Immature natural killer cell (primary cell): ENCODE data around the gene WDPCP. TPM values are rescaled to one million over a fixed set of nuclear protein-coding genes. Genes with fewer than 3 reads are reported as not detected.
"Not testable (repeated sequence)": the region's sequence is repeated elsewhere in the genome, so short reads cannot be mapped to it uniquely, and the experiment has no call there.

ENCODE experiments used
- DNase-seq, 3 donors: peaks; one replicate each; pipeline ENCODE4 v3.0.0; 2022; ENCODE audit warnings: mixed read lengths in 1 of 3
- H3K27ac Mint-ChIP-seq, 6 donors: one replicate each; pipeline ENCODE4 v1.8.0; 2020; ENCODE audit warnings: mixed read lengths in 6 of 6, mild to moderate bottlenecking in 5 of 6, inconsistent platforms in 4 of 6, moderate library complexity in 3 of 6
- H3K27me3 Mint-ChIP-seq, 3 donors: one replicate each; pipeline ENCODE4 v1.8.0; 2020 to 2021; ENCODE audit warnings: low read depth in 3 of 3, mild to moderate bottlenecking in 3 of 3, mixed read lengths in 3 of 3, moderate library complexity in 3 of 3, inconsistent platforms in 1 of 3
- H3K36me3 Mint-ChIP-seq, 3 donors: one replicate each; pipeline ENCODE4 v1.8.0; 2020; ENCODE audit warnings: mixed read lengths in 3 of 3, inconsistent platforms in 2 of 3, mild to moderate bottlenecking in 2 of 3
- H3K4me1 Mint-ChIP-seq, 2 donors: one replicate each; pipeline ENCODE4 v1.8.0; 2020; ENCODE audit warnings: inconsistent platforms in 2 of 2, mild to moderate bottlenecking in 2 of 2, mixed read lengths in 2 of 2, moderate library complexity in 1 of 2
- H3K4me3 Mint-ChIP-seq, 5 donors: one replicate each; pipeline ENCODE4 v1.8.0; 2020; ENCODE audit warnings: mild to moderate bottlenecking in 5 of 5, mixed read lengths in 5 of 5, inconsistent platforms in 3 of 5, moderate library complexity in 3 of 5
- H3K9me3 Mint-ChIP-seq, 6 donors: one replicate each; pipeline ENCODE4 v1.8.0; 2020; ENCODE audit warnings: mild to moderate bottlenecking in 6 of 6, mixed read lengths in 6 of 6, inconsistent platforms in 4 of 6, moderate library complexity in 3 of 6
- polyA plus RNA-seq, 3 donors: library from polyadenylated mRNA; unstranded; fragments of 300-500 nt; fragmentation: Illumina TruSeq; gene quantifications; one replicate each; pipeline ENCODE4 v1.2.3, GENCODE V29; 2021

The WDPCP gene
- polyA plus RNA-seq, 3 donors from 2014 or later = 4.3 to 7.7 (median 5.6) TPM

- no peak for DNase-seq
- H3K4me3 Mint-ChIP-seq = no peak overlapping the region
- no peaks in the 10 kb centered on the region for H3K4me1 Mint-ChIP-seq
- peaks cover 20 to 43% (median 32%) of the 10 kb centered on the region in 6 donors for H3K9me3 Mint-ChIP-seq
- H3K36me3 Mint-ChIP-seq = peaks cover 27 to 39% (median 32%) of the 10 kb centered on the region in 3 donors
- H3K27ac Mint-ChIP-seq = no peak overlapping the region
- H3K27me3 Mint-ChIP-seq = peaks cover 0 to 2% (median 0%) of the 10 kb centered on the region in 3 donors
These were observed 244.7 kb downstream of the WDPCP start for GRCh38 chr2:63343397-63344109.

GRCh38 chr2:63340443-63340842 is 247.8 kb downstream of the WDPCP start:
- Mint-ChIP-seq H3K27ac (no peak overlapping the region), H3K36me3 (peaks cover 28 to 34% (median 30%) of the 10 kb centered on the region in 3 donors), H3K4me1 (no peaks in the 10 kb centered on the region), H3K27me3 (peaks cover 0 to 3% (median 2%) of the 10 kb centered on the region in 3 donors), H3K4me3 (no peak overlapping the region), H3K9me3 (peaks cover 24 to 47% (median 36%) of the 10 kb centered on the region in 6 donors)
- no peak for DNase-seq

- Mint-ChIP-seq H3K9me3 (peaks cover 0 to 13% (median 5%) of the 10 kb centered on the region in 6 donors), H3K4me3 (no peak overlapping the region), H3K36me3 (peaks cover 4 to 13% (median 11%) of the 10 kb centered on the region in 3 donors)
These were observed 253.4 kb downstream of the WDPCP start for GRCh38 chr2:63334910-63335309.

GRCh38 chr2:63326473-63326872 is 261.8 kb downstream of the WDPCP start:
- H3K4me1 Mint-ChIP-seq = no peaks in the 10 kb centered on the region
- H3K36me3 Mint-ChIP-seq = peaks cover 18 to 34% (median 21%) of the 10 kb centered on the region in 3 donors
- peaks cover 0 to 6% (median 1%) of the 10 kb centered on the region in 6 donors for H3K9me3 Mint-ChIP-seq
- H3K27me3 Mint-ChIP-seq = peaks cover 0 to 3% (median 2%) of the 10 kb centered on the region in 3 donors
- H3K4me3 Mint-ChIP-seq = no peak overlapping the region
- no peak for DNase-seq
- no peak overlapping the region for H3K27ac Mint-ChIP-seq

More at GRCh38 chr2:63334910-63335309, 253.4 kb downstream of the WDPCP start:
- Mint-ChIP-seq H3K4me1 (no peaks in the 10 kb centered on the region), H3K27ac (no peak overlapping the region), H3K27me3 (peaks cover 0 to 3% (median 0%) of the 10 kb centered on the region in 3 donors)
- DNase-seq = no peak

- not testable (repeated sequence) for H3K4me3 Mint-ChIP-seq, DNase-seq, H3K4me1 Mint-ChIP-seq, H3K27ac Mint-ChIP-seq, H3K27me3 Mint-ChIP-seq, H3K9me3 Mint-ChIP-seq
- H3K36me3 Mint-ChIP-seq = peaks cover 16 to 26% (median 20%) of the 10 kb centered on the region in 3 donors
These were observed 264.6 kb downstream of the WDPCP start for GRCh38 chr2:63323662-63324061.

GRCh38 chr2:63321973-63322372 is 266.3 kb downstream of the WDPCP start:
- not testable (repeated sequence) for H3K4me3 Mint-ChIP-seq, H3K27ac Mint-ChIP-seq, DNase-seq, H3K4me1 Mint-ChIP-seq, H3K27me3 Mint-ChIP-seq, H3K9me3 Mint-ChIP-seq
- peaks cover 11 to 26% (median 13%) of the 10 kb centered on the region in 3 donors for H3K36me3 Mint-ChIP-seq

- peaks cover 0 to 7% (median 2%) of the 10 kb centered on the region in 6 donors for H3K9me3 Mint-ChIP-seq
These were observed 267.6 kb downstream of the WDPCP start for GRCh38 chr2:63320669-63321068.

GRCh38 chr2:63310614-63311013 is 277.7 kb downstream of the WDPCP start:
- Mint-ChIP-seq H3K27me3 (peaks cover 0 to 2% (median 2%) of the 10 kb centered on the region in 3 donors), H3K36me3 (peaks cover 48 to 62% (median 57%) of the 10 kb centered on the region in 3 donors), H3K27ac (no peak overlapping the region), H3K4me3 (no peak overlapping the region), H3K4me1 (no peaks in the 10 kb centered on the region), H3K9me3 (peaks cover 8 to 38% (median 20%) of the 10 kb centered on the region in 6 donors)
- DNase-seq = no peak

More at GRCh38 chr2:63320669-63321068, 267.6 kb downstream of the WDPCP start:
- peaks cover 6 to 16% (median 13%) of the 10 kb centered on the region in 3 donors for H3K36me3 Mint-ChIP-seq
- H3K27ac Mint-ChIP-seq = no peak overlapping the region
- no peak overlapping the region for H3K4me3 Mint-ChIP-seq
- DNase-seq = no peak
- H3K4me1 Mint-ChIP-seq = peaks cover 1 to 5% of the 10 kb centered on the region in 2 donors
- H3K27me3 Mint-ChIP-seq = peaks cover 0 to 2% (median 1%) of the 10 kb centered on the region in 3 donors

GRCh38 chr2:63301481-63301880 is 286.8 kb downstream of the WDPCP start:
- Mint-ChIP-seq H3K27me3 (peaks cover 0 to 2% (median 0%) of the 10 kb centered on the region in 3 donors), H3K27ac (no peak overlapping the region), H3K4me3 (no peak overlapping the region), H3K36me3 (peaks cover 28 to 36% (median 35%) of the 10 kb centered on the region in 3 donors), H3K9me3 (peaks cover 39 to 90% (median 54%) of the 10 kb centered on the region in 6 donors), H3K4me1 (no peaks in the 10 kb centered on the region)
- no peak for DNase-seq

- Mint-ChIP-seq H3K36me3 (peaks cover 21 to 32% (median 31%) of the 10 kb centered on the region in 3 donors), H3K4me1 (no peaks in the 10 kb centered on the region), H3K27me3 (no peaks in the 10 kb centered on the region), H3K4me3 (no peak overlapping the region), H3K9me3 (peaks cover 39 to 89% (median 57%) of the 10 kb centered on the region in 6 donors), H3K27ac (no peak overlapping the region)
- no peak for DNase-seq
These were observed 287.4 kb downstream of the WDPCP start for GRCh38 chr2:63300835-63301234.

GRCh38 chr2:63287956-63288355 is 300.3 kb downstream of the WDPCP start:
- Mint-ChIP-seq H3K36me3 (peaks cover 13 to 24% (median 21%) of the 10 kb centered on the region in 3 donors), H3K9me3 (peaks cover 27 to 73% (median 43%) of the 10 kb centered on the region in 6 donors), H3K4me1 (no peaks in the 10 kb centered on the region), H3K27ac (no peak overlapping the region), H3K27me3 (peaks cover 0 to 3% (median 3%) of the 10 kb centered on the region in 3 donors), H3K4me3 (no peak overlapping the region)
- DNase-seq = no peak

GRCh38 chr2:63286520-63286919 is 301.8 kb downstream of the WDPCP start:
- H3K4me3 Mint-ChIP-seq, H3K27me3 Mint-ChIP-seq, H3K4me1 Mint-ChIP-seq, DNase-seq, H3K27ac Mint-ChIP-seq: not testable (repeated sequence)
- H3K9me3 Mint-ChIP-seq = peaks cover 30 to 80% (median 48%) of the 10 kb centered on the region in 6 donors
- peaks cover 12 to 23% (median 21%) of the 10 kb centered on the region in 3 donors for H3K36me3 Mint-ChIP-seq

- Mint-ChIP-seq H3K4me1 (no peaks in the 10 kb centered on the region), H3K36me3 (peaks cover 27 to 39% (median 27%) of the 10 kb centered on the region in 3 donors), H3K9me3 (peaks cover 43 to 89% (median 70%) of the 10 kb centered on the region in 6 donors), H3K27me3 (peaks cover 0 to 4% (median 3%) of the 10 kb centered on the region in 3 donors), H3K27ac (no peak overlapping the region), H3K4me3 (no peak overlapping the region)
- DNase-seq = no peak
These were observed 305.0 kb downstream of the WDPCP start for GRCh38 chr2:63283273-63283672.

GRCh38 chr2:63272560-63272959 is 315.7 kb downstream of the WDPCP start:
- no peak overlapping the region for H3K27ac Mint-ChIP-seq
- H3K4me3 Mint-ChIP-seq = no peak overlapping the region
- DNase-seq = no peak
- H3K27me3 Mint-ChIP-seq = no peaks in the 10 kb centered on the region
- H3K36me3 Mint-ChIP-seq = peaks cover 26 to 42% (median 30%) of the 10 kb centered on the region in 3 donors
- H3K4me1 Mint-ChIP-seq = peaks cover 0 to 2% of the 10 kb centered on the region in 2 donors
- peaks cover 31 to 82% (median 63%) of the 10 kb centered on the region in 6 donors for H3K9me3 Mint-ChIP-seq
